ENCODE data around the gene TCF20. TPM values are rescaled to one million over a fixed set of nuclear protein-coding genes. Genes with fewer than 3 reads are reported as not detected.

Gene TCF20
- total RNA-seq, 2 experiments from 2014 or later, result 58.7 to 58.9 TPM

DNA sequence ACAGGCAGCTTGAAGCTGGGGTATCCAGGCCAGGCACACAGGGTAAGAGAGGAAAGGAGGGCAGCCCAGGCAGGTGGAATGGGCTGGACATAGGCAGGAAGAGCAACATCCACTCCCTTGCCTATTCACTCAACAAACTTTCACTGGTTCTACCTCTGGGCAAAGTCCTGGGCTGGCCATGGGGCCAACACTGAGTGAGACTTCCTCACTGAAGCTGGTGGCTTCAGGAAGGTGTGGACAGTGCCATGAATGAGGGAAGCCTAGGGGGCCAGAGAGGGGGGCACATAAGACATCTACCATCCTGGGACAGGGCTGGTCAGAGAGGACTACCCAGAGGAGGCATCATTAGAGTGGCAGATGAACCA, 44.9 kb upstream of the TCF20 start:
- CTCF ChIA-PET, result interaction anchor here (1.5 kb wide), 1 partner anchor 146 kb away, joined by 3 read pairs; no protein-coding TSS in a partner anchor
- intact Hi-C loops (cut with micrococcal nuclease), result no loop called here

GRCh38 chr22:42314709-42315391, 44.4 kb upstream of the TCF20 start:
- peak overlapping the region; percentile 45 for H3K27ac Mint-ChIP-seq
- intact Hi-C loops (cut with micrococcal nuclease), result no loop called here
- no peaks in the 10 kb centered on the region for H3K36me3 Mint-ChIP-seq (ENCODE audit: low read depth)
- no peaks in the 10 kb centered on the region for H3K27me3 Mint-ChIP-seq
- no peaks in the 10 kb centered on the region for H3K9me3 Mint-ChIP-seq
- no peak overlapping the region for H3K4me3 Mint-ChIP-seq
- ChIA-PET CTCF (interaction anchor here (1.5 kb wide), 1 partner anchor 145 kb away, joined by 3 read pairs; no protein-coding TSS in a partner anchor), POLR2A (interaction anchor here (0.6 kb wide), 1 partner anchor 20 kb away, joined by 3 read pairs; no protein-coding TSS in a partner anchor)
- TF ChIP-seq, protein P1, sequence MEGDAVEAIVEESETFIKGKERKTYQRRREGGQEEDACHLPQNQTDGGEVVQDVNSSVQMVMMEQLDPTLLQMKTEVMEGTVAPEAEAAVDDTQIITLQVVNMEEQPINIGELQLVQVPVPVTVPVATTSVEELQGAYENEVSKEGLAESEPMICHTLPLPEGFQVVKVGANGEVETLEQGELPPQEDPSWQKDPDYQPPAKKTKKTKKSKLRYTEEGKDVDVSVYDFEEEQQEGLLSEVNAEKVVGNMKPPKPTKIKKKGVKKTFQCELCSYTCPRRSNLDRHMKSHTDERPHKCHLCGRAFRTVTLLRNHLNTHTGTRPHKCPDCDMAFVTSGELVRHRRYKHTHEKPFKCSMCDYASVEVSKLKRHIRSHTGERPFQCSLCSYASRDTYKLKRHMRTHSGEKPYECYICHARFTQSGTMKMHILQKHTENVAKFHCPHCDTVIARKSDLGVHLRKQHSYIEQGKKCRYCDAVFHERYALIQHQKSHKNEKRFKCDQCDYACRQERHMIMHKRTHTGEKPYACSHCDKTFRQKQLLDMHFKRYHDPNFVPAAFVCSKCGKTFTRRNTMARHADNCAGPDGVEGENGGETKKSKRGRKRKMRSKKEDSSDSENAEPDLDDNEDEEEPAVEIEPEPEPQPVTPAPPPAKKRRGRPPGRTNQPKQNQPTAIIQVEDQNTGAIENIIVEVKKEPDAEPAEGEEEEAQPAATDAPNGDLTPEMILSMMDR (IDR thresholded peaks at IDR 0.05), result no peak
- ATAC-seq, result no peak
- H3K4me1 Mint-ChIP-seq (ENCODE audit: low read depth), result peaks cover 39% of the 10 kb centered on the region
- DNase-seq, result no peak

More for the DNA sequence above, 44.9 kb upstream of the TCF20 start:
- Mint-ChIP-seq H3K36me3 (ENCODE audit: low read depth) (no peaks in the 10 kb centered on the region), H3K27ac (peak overlapping the region; percentile 15), H3K27me3 (no peaks in the 10 kb centered on the region), H3K4me1 (ENCODE audit: low read depth) (peaks cover 34% of the 10 kb centered on the region), H3K9me3 (no peaks in the 10 kb centered on the region), H3K4me3 (no peak overlapping the region)
- ATAC-seq (no peak), DNase-seq (no peak)
- POLR2A ChIA-PET, result interaction anchor here (0.8 kb wide), 1 partner anchor 11 kb away, joined by 3 read pairs; no protein-coding TSS in a partner anchor
- TF ChIP-seq, protein P1 (IDR thresholded peaks at IDR 0.05), result no peak

- POLR2A ChIA-PET, result interaction anchor here (0.6 kb wide), 1 partner anchor 20 kb away, joined by 3 read pairs; no protein-coding TSS in a partner anchor
- intact Hi-C loops (cut with micrococcal nuclease), result no loop called here
- Mint-ChIP-seq H3K4me3 (no peak overlapping the region), H3K9me3 (no peaks in the 10 kb centered on the region), H3K27me3 (no peaks in the 10 kb centered on the region), H3K4me1 (ENCODE audit: low read depth) (peaks cover 44% of the 10 kb centered on the region), H3K36me3 (ENCODE audit: low read depth) (no peaks in the 10 kb centered on the region), H3K27ac (no peak overlapping the region)
- TF ChIP-seq, protein P1 (IDR thresholded peaks at IDR 0.05), result peak; percentile 55
- DNase-seq, result peak; percentile 58
- ATAC-seq, result peak; percentile 78
- CTCF ChIA-PET, result interaction anchor here (1.0 to 1.5 kb wide), 3 partner anchors 74 to 145 kb away, joined by 3 read pairs; no protein-coding TSS in a partner anchor
These were observed 43.5 kb upstream of the TCF20 start for GRCh38 chr22:42313804-42314581.

- DNase-seq, result no peak
- intact Hi-C loops (cut with micrococcal nuclease), result no loop called here
- H3K4me1 Mint-ChIP-seq (ENCODE audit: low read depth), result peaks cover 48% of the 10 kb centered on the region
These were observed 42.8 kb upstream of the TCF20 start for GRCh38 chr22:42313204-42313603.

More at GRCh38 chr22:42313204-42313603, 42.8 kb upstream of the TCF20 start:
- POLR2A ChIA-PET, result no interaction called here
- TF ChIP-seq, protein P1 (IDR thresholded peaks at IDR 0.05), result no peak
- no peak for ATAC-seq
- CTCF ChIA-PET, result interaction anchor here (0.9 to 1.4 kb wide), 4 partner anchors 73 to 161 kb away, joined by 3 to 4 read pairs (median 3); no protein-coding TSS in a partner anchor
- Mint-ChIP-seq H3K27me3 (no peaks in the 10 kb centered on the region), H3K9me3 (no peaks in the 10 kb centered on the region), H3K4me3 (no peak overlapping the region), H3K36me3 (ENCODE audit: low read depth) (no peaks in the 10 kb centered on the region), H3K27ac (no peak overlapping the region)

Data from activated CD8-positive, alpha-beta T cell treated with anti-CD3 and anti-CD28 coated beads for 36 hours (primary cell).